ENCODE measurements around the gene AP2A1.

Gene AP2A1

DNA sequence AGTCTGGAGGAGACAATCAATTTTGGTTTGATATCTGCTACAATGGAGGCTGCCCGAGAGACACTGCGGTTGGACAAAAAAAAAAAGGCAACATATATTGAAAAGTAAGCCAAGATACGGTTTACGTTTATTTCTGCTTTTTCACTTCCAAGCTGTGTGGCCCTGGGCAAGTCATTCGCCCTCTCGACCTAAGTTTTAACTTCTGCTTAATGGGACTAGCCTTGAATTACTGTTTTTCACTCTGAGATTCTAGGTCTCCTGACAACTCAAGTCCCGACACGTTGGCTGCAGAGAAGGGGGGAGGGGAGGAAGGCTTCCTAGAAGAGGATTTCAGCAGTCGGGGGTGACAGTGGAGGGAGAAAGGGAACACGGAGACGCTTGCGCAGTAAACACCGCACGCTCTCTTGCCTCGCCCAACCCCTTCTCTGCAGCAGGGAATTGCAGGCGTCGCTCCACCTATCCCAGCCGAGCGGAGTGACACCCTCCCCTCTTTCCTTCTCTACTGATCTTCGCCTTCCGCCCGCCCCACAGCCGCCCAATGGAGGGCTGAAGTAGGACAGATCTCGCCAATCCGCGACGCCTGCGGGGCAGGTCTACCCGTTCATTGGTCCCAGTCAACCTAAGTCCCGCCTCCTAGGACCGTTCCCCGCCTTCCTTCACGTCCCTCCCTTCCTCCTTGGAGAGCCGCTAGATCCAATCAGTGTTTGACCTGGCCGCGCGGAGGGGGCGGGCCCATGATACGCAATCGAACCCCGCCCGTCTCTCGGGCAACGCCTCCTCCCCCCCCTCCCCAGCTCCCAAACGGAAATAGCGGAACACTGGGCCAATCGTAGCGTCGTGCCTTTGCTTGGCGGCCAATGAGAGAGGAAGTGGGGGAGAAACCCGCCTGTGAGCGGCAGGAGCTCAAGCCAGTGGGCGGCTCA lies 533 bp upstream of the AP2A1 start:
- DNase-seq (ENCODE audit: low read depth in 3 of 3), result peak; percentile 95 to 99 (median 98)

DNA sequence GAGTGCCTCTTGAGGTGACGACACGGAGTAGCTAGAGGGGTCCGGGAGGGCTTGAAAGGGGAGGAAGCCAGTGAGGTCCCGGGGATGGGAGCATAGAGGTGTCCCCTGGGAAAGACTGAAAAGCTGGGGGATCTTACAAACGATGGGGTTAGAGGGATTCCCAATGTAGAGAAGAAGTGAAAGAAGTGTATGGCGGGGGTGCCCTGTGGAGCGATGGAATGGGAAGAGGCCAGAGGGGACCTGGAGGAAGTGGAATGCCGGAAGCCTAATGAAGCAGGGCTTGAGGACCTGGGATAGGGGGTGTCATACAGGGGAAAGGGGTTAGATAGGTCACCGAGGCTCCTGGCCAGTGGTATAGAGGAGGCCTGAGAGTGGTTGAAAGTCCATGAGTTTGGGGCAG lies 580 bp downstream of the AP2A1 start:
- DNase-seq (ENCODE audit: low read depth in 3 of 3), result no peak

DNA sequence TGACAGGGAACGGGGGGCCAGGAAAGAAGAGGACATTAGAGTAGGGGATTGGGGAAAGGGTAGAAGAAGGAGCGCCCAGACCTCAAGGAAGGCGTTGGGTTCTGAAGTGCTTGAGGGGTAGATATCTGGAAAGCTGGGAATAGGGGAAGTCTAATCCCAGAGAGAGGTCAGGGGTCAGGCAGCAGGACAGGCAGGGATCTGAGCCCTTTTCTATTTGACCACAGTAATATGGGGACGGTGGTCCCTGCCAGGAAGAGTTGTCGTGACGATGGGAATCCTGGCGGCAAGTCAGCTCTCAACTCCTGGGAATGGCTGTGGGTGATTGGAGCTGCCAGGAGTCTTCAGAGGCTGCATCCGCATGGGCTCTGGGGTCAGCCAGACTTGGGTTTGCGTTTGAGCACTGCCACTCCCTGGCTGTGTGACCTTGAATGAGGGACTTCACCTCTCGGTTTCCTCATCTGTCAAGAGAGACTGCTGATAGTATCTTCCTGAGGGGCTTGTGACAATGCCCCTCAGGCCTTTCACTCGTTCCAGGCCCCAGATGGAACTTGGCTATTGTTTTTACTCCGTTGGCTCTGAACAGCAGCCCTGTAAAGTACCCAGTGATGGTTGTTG lies 1.3 kb downstream of the AP2A1 start:
- no peak for DNase-seq (ENCODE audit: low read depth in 3 of 3)

DNA sequence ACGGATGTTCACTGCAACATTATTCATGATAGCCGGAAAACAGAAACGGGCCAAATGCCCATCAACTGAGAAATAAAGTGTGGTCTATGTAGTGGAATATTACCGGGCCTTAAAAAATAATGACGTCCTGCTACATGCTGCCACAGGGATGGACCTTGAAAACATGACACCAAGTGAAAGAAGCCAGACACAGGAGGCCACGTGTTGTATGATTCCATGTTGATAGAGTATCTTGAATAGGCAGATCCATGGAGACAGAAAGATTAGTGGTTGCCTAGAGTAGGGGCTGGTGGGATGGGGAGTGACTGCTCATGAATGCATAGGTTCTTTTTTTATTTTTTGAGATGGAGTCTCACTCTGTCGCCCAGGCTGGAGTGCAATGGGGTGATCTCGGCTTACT lies 3.7 kb downstream of the AP2A1 start:
- DNase-seq (ENCODE audit: low read depth in 3 of 3), result no peak

DNA sequence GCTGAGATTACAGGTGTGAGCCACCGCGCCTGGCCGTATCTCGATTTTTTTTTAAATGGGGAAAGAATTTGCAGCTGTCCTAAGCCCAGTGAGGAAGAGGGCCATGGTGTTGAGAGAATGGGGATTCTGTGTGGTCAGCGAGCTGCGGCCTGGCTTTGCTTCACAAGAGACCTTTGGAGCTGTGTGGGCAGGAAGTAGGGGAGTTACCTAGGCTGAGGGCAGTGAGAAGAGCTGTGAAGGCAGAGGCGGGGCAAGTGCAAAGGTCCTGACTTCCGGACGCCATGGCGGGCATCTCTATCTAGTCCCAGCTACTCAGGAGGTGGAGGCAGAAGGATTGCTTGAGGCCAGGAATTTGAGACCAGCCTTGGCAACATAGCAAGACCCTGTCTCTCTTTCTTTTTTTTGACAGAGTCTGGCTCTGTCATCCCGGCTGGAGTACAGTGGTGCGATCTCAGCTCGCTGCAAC lies 4.9 kb downstream of the AP2A1 start:
- no peak for DNase-seq (ENCODE audit: low read depth in 3 of 3)

DNA sequence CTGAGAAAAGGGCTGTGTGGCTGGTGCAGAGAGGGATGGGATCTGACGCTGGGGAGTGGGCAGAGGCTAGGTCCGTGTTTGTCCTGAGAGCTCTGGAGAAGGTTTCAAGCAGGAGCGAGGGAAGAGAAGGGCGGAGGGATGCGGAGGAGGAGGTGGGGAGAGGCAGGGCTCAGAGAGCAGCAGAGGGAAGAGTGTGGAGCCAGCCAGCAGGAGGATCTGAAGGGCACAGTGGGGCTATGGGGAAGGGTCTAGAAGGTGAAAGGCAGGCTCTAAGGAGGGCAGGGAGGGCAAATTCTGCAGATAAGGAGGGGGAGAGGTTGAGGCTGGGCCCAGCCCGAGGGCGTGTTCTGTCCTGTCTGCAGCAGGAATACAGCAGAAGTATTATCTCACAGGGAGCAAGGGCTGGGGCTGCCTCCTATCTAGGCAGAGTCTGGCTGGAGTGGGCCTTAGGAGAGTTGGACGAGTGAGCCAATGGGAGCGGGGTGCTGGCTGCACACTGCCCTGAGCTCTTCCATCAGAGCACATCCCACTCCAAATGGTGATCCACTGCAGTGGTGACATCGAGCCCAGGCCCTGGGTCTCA lies 6.1 kb downstream of the AP2A1 start:
- DNase-seq (ENCODE audit: low read depth in 3 of 3), result no peak

DNA sequence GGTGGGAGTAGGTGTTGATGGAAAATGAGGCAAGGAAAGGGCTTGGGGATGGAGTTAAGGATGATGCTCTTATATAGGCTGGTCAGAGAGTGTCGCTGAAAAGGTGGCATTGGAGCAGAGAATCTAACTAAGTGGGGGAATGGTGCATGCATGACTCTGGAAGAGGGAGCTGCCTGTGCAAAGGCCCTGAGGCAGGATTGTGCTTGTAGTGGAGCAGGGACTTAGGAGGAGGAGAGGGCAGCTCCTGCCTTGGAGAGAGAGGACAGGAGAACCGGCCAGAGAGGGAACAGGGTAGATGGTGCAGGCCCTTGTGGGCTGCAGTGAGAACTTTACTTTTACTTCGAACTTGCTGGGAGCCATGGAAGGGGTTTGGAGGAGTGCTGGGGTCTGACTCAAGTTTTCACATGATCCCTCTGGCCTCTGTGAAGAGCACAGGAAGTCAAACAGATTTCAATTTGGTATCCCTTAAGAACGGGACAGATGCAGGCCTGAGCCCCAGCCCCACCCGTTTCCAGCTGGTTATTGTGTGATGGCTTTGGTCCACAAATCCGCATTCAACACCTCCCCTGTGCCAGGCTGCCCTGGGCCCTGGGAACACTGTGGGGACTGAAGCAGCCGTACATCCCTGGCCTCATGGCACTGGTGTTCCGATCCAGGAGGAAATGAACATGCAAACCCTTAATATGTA lies 7.0 kb downstream of the AP2A1 start:
- DNase-seq (ENCODE audit: low read depth in 3 of 3), result no peak

DNA sequence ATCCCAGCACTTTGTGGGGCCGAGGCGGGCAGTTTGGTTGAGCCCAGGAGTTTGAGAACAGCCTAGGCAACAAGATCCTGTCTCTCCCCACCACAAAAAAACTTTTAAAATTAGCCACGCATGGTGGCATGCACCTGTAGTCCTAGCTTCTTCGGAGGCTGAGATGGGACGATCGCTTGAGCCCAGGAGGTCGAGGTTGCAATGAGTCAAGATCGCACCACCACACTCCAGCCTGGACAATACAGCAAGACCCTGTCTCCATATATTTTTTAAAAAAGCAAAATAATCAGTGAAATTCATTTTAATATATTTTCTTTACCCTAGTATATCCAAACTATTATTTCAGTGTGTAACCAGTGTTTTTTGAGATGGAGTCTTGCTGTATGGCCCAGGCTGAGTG lies 8.2 kb downstream of the AP2A1 start:
- DNase-seq (ENCODE audit: low read depth in 3 of 3), result no peak

DNA sequence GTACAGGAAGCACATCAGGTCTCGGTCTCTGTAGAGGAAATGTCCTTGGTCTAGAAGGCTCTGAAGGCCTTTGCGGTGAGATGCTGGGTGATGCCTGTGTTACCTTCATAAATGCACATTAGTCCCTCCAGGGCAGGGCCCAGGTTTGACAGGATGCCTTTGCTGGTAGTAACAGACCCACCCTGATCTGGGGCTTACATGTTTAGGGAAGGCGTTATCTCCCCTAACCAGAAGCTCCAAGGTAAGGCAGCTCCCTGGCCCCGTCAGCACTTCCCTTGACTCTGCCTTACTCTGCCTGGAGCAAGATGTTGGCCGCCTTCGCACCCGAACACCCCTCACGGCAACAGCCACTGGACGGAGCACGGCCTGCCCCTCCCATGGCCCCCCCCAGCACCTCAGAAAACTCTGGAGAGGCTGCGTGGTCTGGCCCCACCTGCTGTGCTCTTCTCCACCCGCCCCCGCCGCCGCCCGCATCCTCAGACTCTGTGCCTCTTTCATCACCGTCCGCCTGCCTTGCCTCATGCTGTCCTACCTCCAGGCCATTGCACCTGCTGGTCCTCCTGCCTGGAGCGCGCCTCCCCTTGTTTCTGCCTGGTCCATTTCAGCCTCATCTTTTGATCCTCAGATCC lies 9.1 kb downstream of the AP2A1 start:
- DNase-seq (ENCODE audit: low read depth in 3 of 3), result no peak

DNA sequence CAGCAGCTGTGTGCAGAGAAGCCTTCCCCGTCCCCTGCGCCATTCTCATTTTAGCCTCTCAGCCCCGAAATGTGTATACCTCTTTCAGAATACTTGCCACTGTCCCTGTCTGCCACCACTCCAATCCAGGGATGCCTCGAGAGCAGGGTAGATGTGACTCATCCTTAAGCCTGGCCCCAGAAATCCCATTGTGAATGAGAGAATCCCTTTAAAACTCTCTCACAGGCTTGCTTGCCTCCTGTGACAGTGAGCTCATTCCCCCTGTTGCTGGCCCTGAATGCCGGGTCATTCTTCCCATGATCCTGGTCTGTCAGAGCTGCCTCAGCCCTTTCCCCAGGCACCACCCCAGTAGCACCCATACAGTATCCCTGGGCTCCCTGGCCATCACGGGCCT lies 9.6 kb downstream of the AP2A1 start:
- DNase-seq (ENCODE audit: low read depth in 3 of 3), result no peak

DNA sequence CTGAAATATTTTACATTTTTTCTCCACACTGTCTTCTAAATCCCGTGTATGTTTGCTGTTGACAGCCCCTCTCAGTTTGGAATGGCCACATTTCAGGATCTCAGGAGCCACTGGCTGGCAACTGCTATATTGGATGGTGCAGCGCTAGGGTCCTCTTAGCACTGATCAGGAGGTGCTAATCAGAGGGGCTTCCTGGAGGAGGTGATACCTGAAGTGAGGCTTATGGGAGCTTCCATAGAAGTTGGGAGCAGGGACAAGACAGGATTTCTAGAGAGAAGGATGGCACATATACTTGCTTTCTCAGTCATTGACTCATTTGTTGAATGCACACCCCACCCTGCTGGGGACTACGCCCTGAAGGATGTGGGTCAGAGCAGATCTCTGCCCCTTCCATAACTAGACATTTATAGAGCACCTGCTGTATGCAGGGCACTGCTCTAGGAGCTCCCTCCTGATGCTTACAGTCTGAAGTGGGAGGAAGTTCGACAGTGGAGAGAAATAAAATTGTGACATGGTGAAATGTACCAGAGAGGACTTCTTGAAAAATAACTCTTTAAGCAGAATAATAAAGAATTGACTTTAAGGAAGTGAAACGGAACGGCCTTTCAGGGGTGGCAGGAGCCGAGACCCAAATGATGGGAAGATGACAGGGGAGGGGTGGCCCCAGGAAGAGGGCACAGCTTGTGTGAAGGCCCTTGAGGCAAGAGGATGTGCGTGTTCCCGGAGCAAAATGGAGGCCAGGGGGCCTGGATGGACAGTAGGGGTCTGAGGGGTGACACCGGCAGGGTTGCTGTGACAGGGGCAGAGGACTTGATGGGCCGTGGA lies 13.1 kb downstream of the AP2A1 start:
- no peak for DNase-seq (ENCODE audit: low read depth in 3 of 3)

DNA sequence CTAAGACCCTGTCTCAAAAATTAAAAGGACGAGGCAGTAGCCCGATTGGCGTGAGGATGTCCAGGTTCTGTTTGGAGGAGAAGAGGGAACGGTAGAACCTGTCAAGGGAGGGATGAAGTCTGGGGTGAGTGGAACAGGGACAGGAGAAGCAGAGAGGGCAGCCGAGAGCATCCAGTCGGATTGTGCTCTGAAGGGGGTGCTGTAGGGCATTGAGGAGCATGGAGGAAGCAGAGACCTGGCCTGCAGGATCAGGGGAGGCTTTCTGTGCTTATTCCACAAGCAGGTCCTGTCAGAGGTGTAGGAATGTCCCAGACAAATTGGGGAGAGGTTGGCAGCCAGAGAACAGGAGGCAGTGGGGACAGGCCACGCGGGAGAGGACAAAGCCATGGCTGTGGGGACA lies 14.1 kb downstream of the AP2A1 start:
- DNase-seq (ENCODE audit: low read depth in 3 of 3), result no peak

DNA sequence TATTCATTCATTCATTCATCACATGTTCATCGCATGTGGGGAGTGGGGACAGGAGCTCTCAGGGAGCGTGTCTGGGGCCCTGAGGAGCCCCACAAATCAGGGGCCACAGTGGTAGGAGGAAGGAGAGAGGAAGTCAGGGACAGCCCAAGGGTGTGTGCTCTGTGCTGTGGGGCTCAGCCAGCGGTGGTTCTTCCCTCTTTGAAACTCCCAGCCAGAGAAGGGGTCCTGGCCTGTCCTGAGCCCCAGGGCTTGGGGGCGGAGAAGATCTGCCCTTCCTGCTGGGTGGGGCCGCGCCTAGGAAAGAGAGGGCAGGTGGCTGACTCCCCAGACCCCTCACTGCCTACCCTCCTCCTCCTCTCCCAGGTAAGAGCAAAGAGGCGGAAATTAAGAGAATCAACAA lies 14.6 kb downstream of the AP2A1 start:
- no peak for DNase-seq (ENCODE audit: low read depth in 3 of 3)

DNA sequence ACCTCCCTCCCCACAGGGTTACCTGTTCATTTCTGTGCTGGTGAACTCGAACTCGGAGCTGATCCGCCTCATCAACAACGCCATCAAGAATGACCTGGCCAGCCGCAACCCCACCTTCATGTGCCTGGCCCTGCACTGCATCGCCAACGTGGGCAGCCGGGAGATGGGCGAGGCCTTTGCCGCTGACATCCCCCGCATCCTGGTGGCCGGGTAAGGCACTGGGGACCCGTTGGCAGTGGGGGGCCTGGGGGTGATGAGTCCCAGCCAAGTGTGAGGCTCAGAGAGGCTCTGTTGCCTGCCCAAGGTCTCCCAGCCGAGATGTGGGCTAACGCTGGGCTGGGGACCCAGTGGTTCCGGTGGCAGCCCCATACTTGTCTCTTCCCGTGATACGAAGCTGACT lies 15.7 kb downstream of the AP2A1 start:
- no peak for DNase-seq (ENCODE audit: low read depth in 3 of 3)

DNA sequence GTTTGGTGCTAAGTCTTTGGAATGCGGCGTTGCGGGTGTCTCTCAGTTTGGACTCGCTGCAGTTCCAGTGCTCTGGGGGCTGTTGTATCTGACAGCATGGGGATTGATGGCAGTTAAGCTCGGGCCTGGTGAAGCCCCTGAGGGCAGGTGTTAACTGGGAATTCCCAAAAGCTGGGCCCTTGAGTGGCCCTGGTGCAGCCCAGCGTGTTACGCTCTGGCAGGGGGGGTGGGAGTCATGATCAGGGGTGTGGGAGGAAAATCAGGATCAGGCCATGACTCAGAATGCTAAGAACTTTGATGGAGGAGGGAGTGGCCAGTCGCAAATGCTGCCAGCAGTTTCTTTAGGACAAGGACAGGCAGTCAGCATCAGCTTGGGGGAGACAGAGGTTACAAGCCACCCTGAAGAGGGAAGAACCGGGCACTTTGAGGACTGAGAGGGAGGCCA lies 19.6 kb downstream of the AP2A1 start:
- no peak for DNase-seq (ENCODE audit: low read depth in 3 of 3)

DNA sequence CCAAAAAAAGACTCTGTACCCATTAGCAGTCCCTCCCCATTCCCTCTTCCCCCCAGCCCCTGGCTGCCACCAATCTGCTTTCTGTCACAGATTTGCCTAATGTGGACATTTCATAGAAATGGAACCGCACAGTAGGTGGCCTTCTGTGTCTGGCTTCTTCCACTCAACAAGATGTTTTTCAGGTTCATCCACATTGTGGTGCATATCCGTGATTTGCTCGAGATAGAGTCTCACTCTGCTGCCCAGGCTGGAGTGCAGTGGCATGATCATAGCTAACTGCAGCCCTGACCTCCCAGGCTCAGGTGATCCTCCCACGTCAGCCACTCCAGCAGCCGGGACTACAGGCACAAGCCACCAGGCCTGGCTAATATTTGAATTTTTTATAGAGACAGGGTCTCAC lies 20.9 kb downstream of the AP2A1 start:
- no peak for DNase-seq (ENCODE audit: low read depth in 3 of 3)

DNA sequence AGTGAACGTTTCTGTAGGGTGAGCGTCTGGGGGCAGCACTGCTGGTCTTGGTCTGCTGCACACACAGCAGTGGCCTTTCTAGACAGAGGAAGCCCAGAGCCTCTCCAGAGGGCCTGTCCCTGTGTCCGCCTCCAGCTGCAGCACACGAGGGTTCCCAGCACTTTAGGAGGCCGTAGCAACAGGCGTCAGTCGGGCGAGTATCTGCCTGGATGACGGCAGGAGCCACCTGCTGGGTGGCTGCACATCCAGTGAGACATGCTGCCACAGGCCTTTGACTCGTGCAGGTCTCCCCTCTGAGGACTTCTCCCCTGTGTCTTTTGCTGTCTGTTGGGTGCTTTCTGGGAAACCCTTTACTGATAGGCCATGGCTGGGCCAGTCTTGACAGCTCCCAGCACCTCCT lies 22.1 kb downstream of the AP2A1 start:
- DNase-seq (ENCODE audit: low read depth in 3 of 3), result no peak

DNA sequence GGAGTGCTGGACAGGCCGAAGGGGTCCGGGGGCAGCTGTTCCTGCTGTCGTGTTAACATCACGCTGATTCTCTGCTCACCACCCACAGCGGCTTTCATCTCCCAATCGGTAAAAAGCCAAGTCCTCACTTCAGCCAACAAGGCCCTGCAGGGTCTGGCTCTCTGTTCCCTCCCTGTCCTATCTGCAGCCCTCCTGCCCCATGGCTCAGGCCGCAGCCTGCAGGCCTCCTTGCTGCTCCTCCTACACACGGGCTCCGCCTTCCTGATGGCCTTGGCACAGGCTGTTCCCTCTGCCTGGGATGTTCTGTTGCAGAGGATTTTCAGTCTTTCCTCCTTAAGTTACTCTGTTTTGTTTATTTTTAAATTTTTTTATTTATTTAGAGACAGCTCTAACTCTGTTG lies 24.1 kb downstream of the AP2A1 start:
- no peak for DNase-seq (ENCODE audit: low read depth in 3 of 3)

DNA sequence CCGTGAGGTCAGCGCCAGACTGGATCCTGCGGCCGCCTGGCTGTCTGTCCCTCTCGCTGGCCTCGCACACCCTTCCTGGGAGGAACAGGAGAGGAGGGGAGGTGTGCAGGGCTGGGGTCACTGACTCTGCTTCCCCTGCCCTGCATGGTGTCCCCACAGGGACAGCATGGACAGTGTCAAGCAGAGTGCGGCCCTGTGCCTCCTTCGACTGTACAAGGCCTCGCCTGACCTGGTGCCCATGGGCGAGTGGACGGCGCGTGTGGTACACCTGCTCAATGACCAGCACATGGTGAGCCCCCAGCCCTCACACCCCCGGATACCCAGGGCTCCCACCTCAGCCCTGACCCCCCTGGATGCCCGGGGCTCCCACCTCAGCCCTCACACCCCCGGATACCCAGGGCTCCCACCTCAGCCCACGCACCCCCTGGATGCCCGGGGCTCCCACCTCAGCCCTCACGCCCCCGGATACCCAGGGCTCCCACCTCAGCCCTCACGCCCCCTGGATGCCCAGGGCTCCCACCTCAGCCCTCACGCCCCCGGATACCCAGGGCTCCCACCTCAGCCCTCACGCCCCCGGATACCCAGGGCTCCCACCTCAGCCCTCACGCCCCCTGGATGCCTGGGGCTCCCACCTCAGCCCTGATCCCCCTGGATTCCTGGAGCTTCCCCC lies 25.1 kb downstream of the AP2A1 start:
- DNase-seq (ENCODE audit: low read depth in 3 of 3), result no peak

DNA sequence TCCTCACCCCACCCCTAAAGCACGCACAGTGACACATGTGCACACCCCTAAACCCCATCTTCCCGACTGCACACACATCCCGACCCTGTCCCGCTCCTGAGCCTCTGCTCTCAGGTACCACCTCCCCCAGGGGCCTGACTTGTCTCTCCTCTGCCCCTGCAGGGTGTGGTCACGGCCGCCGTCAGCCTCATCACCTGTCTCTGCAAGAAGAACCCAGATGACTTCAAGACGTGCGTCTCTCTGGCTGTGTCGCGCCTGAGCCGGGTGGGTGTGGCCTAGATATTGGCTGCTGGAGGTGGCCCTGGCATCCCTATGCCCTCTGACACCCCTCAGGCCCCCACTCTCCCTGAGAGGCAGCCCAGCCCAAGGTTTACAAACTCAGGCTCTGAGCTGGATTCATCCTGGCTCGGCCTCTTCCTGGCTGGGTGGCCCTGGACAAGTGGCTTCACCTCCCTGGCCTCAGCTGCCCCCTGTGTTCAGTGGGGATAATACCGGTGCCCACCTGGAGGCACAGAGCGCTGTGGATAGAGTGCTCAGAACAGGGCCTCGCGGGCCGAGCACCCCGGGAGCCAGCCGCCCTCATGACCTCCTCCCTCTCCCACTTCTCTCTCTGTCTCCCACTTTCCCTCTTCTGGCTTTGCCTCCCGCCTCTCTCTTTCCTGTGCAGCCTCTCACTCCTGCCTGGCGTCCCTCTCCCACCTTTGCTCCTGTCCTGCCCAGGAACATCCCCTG lies 26.2 kb downstream of the AP2A1 start:
- DNase-seq (ENCODE audit: low read depth in 3 of 3), result no peak
